ENCODE data around the gene SAYSD1. TPM values are rescaled to one million over a fixed set of nuclear protein-coding genes. Genes with fewer than 3 reads are reported as not detected.

The SAYSD1 gene
- total and polyA plus RNA-seq, 2 of the 8 experiments (the other 6 are each of a cell fraction or from before 2014, with no cell fraction given): 6.7 to 7.9 TPM

GRCh38 chr6:39058471-39059147, 56.4 kb downstream of the SAYSD1 start (continued):
- TF ChIP-seq JUND (IDR thresholded peaks at IDR 0.05; ENCODE audit: low read length) (no peak), KDM1A (IDR thresholded peaks at IDR 0.05; ENCODE audit: borderline replicate concordance, low read length) (no peak), CTBP2 (IDR thresholded peaks at IDR 0.05; ENCODE audit: borderline replicate concordance, insufficient read depth, insufficient read length, low read length) (no peak), ZNF274 (IDR thresholded peaks at IDR 0.05; ENCODE audit: borderline replicate concordance, extremely low read depth, low read length) (no peak), CHD7 (IDR thresholded peaks at IDR 0.05; ENCODE audit: insufficient replicate concordance, low read length) (no peak), EP300 (IDR thresholded peaks at IDR 0.05; ENCODE audit: borderline replicate concordance in 1 of 2, low read depth in 2 of 2, low read length in 2 of 2) (no peak), SIRT6 (IDR thresholded peaks at IDR 0.05; ENCODE audit: low read length) (no peak)

Data from H1 (cell line).